ENCODE measurements around the gene RMDN2.

GRCh38 chr2:37912056-37912455 is 13.0 kb upstream of the RMDN2 start:
- TF ChIP-seq EZH2 (IDR thresholded peaks at IDR 0.05; ENCODE audit: insufficient read depth, poor library complexity, severe bottlenecking) (no peak), EZH2phosphoT487 (IDR thresholded peaks at IDR 0.05; ENCODE audit: insufficient read depth, low read depth) (no peak)
